PC-9 (cell line): ENCODE measurements around the gene LDLRAD3. TPM values are rescaled to one million over a fixed set of nuclear protein-coding genes. Genes with fewer than 3 reads are reported as not detected.
"Not testable (repeated sequence)": the region's sequence is repeated elsewhere in the genome, so short reads cannot be mapped to it uniquely, and the experiment has no call there.

Experiments
- BruUV-seq: library from RNA; stranded (reverse); fragments of 400-500 nt; replicated peaks from 2 replicates; lab custom pipeline; 2021; lab: Mats Ljungman, UMichigan
- CTCF ChIA-PET: fragments of 300-600 bp; sonication (Branson Sonifier 250); formaldehyde crosslinking; loops from one replicate; lab custom pipeline; 2022; ENCODE audit warnings: antibody characterized with exemption; lab: Charles Lee
- POLR2A ChIA-PET: fragments of 300-600 bp; sonication (Branson Sonifier 250); formaldehyde crosslinking; loops from one replicate; lab custom pipeline; 2022; ENCODE audit warnings: antibody characterized with exemption; ENCODE audit not compliant: unreplicated experiment; lab: Charles Lee
- DNase-seq, 2 experiments: peaks; one replicate each; pipeline versions ENCODE4 v3.0.0 to v3.0.0-alpha.2; 2015 to 2022; ENCODE audit warnings: mixed read lengths in 1 of 2
- H2AFZ ChIP-seq: fragments of 200-600 bp; sonication (generic); 2 replicates; pipeline ENCODE4 v1.8.1; 2017; ENCODE audit warnings: antibody characterized with exemption
- H3F3A ChIP-seq: fragments of 200-600 bp; sonication (generic); 2 replicates; pipeline ENCODE4 v1.8.1; 2017; ENCODE audit warnings: antibody characterized with exemption, mild to moderate bottlenecking, low read depth; ENCODE audit not compliant: insufficient read depth
- H3K27ac ChIP-seq: fragments of 200-600 bp; sonication (generic); 2 replicates; pipeline ENCODE4 v1.6.1; 2016; ENCODE audit warnings: mixed run types
- H3K27me3 ChIP-seq: fragments of 200-600 bp; sonication (generic); 2 replicates; pipeline ENCODE4 v1.6.1; 2016; ENCODE audit warnings: low read depth, mixed run types; ENCODE audit not compliant: insufficient read depth
- H3K36me3 ChIP-seq: fragments of 200-600 bp; sonication (generic); 2 replicates; pipeline ENCODE4 v1.6.1; 2016; ENCODE audit warnings: low read depth, mixed run types
- H3K4me1 ChIP-seq: fragments of 200-600 bp; sonication (generic); replicated peaks from 2 replicates; pipeline ENCODE4 v1.6.1; 2016; ENCODE audit warnings: mixed run types; ENCODE audit not compliant: insufficient read depth
- H3K4me2 ChIP-seq: fragments of 200-600 bp; sonication (generic); 2 replicates; pipeline ENCODE4 v1.6.1; 2017; ENCODE audit warnings: mixed run types
- H3K4me3 ChIP-seq: fragments of 200-600 bp; sonication (generic); 2 replicates; pipeline ENCODE4 v1.6.1; 2016; ENCODE audit warnings: mixed run types
- H3K79me2 ChIP-seq: fragments of 200-600 bp; sonication (generic); 2 replicates; pipeline ENCODE4 v1.6.1; 2017; ENCODE audit warnings: low read depth, mixed run types
- H3K9me2 ChIP-seq: fragments of 200-600 bp; sonication (generic); 2 replicates; pipeline ENCODE4 v1.8.1; 2017; ENCODE audit warnings: mild to moderate bottlenecking; ENCODE audit not compliant: insufficient read depth
- H3K9me3 ChIP-seq: fragments of 200-600 bp; sonication (generic); 2 replicates; pipeline ENCODE4 v1.8.1; 2016; ENCODE audit warnings: low read depth; ENCODE audit not compliant: insufficient read depth
- H4K20me1 ChIP-seq: fragments of 200-600 bp; sonication (generic); 2 replicates; pipeline ENCODE4 v1.8.1; 2017; ENCODE audit not compliant: insufficient read depth
- EZH2 ChIP-seq: fragments of 200-600 bp; sonication (generic); IDR thresholded peaks from 2 replicates; pipeline ENCODE4 v1.8.0; 2017; ENCODE audit warnings: antibody characterized with exemption, low read depth
- intact Hi-C: fragments of 100-400 bp; cut with micrococcal nuclease; formaldehyde crosslinking; loops from one replicate; pipeline ENCODE4 v1.10.0; 2022; ENCODE audit not compliant: unreplicated experiment
- total RNA-seq: library from RNA; stranded (reverse); gene quantifications from 2 replicates; pipeline ENCODE4 v1.2.3, GENCODE V29; 2021
- TF ChIP-seq, protein P1 (sequence below): fragments of 200-600 bp; sonication (generic); conservative IDR thresholded peaks from 2 replicates; pipeline ENCODE4 v1.6.1; 2017; ENCODE audit warnings: mixed run types, antibody characterized with exemption, mild to moderate bottlenecking, moderate library complexity

Gene LDLRAD3
- total RNA-seq, 1 experiment from 2014 or later = 15.9 TPM

- no peak for DNase-seq
- ChIA-PET POLR2A (no interaction called here), CTCF (interaction anchor here (1.9 kb wide), 1 partner anchor 220 kb away, joined by 4 read pairs; no protein-coding TSS in a partner anchor)
- Histone ChIP-seq H3K36me3 (no peaks in the 10 kb centered on the region), H4K20me1 (no peaks in the 10 kb centered on the region), H3K27me3 (no peaks in the 10 kb centered on the region), H3F3A (no peaks in the 10 kb centered on the region), H3K4me1 (no peaks in the 10 kb centered on the region), H2AFZ (no peak overlapping the region), H3K9me2 (no peaks in the 10 kb centered on the region), H3K27ac (no peak overlapping the region), H3K9me3 (no peaks in the 10 kb centered on the region), H3K4me3 (no peak overlapping the region), H3K79me2 (no peaks in the 10 kb centered on the region), H3K4me2 (no peak overlapping the region)
- TF ChIP-seq, protein P1, sequence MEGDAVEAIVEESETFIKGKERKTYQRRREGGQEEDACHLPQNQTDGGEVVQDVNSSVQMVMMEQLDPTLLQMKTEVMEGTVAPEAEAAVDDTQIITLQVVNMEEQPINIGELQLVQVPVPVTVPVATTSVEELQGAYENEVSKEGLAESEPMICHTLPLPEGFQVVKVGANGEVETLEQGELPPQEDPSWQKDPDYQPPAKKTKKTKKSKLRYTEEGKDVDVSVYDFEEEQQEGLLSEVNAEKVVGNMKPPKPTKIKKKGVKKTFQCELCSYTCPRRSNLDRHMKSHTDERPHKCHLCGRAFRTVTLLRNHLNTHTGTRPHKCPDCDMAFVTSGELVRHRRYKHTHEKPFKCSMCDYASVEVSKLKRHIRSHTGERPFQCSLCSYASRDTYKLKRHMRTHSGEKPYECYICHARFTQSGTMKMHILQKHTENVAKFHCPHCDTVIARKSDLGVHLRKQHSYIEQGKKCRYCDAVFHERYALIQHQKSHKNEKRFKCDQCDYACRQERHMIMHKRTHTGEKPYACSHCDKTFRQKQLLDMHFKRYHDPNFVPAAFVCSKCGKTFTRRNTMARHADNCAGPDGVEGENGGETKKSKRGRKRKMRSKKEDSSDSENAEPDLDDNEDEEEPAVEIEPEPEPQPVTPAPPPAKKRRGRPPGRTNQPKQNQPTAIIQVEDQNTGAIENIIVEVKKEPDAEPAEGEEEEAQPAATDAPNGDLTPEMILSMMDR = peak; percentile 51; the same call in 1 of the 2 replicates
- TF ChIP-seq EZH2 = no peak
- intact Hi-C loops = loop anchor here (5.0 kb wide), 1 partner anchor 100 kb away; the partner anchor contains the start of gene LDLRAD3
- no TSS peak for BruUV-seq
These were observed 98.2 kb downstream of the LDLRAD3 start for GRCh38 chr11:36041988-36042611.

- intact Hi-C loops = loop anchor here (5.0 kb wide), 1 partner anchor 102 kb away; the partner anchor contains the start of gene LDLRAD3
- Histone ChIP-seq H4K20me1 (no peaks in the 10 kb centered on the region), H3K9me3 (no peaks in the 10 kb centered on the region), H3K27me3 (no peaks in the 10 kb centered on the region), H3K79me2 (no peaks in the 10 kb centered on the region), H3K4me2 (no peak overlapping the region), H3K4me1 (no peaks in the 10 kb centered on the region), H3K27ac (no peak overlapping the region), H3F3A (no peaks in the 10 kb centered on the region), H3K4me3 (no peak overlapping the region), H2AFZ (no peak overlapping the region), H3K36me3 (no peaks in the 10 kb centered on the region), H3K9me2 (no peaks in the 10 kb centered on the region)
- BruUV-seq = no TSS peak
- CTCF ChIA-PET = interaction anchor here (0.9 kb wide), 1 partner anchor 222 kb away, joined by 3 read pairs; no protein-coding TSS in a partner anchor
- POLR2A ChIA-PET = interaction anchor here (0.7 kb wide), 1 partner anchor 205 kb away, joined by 3 read pairs; no protein-coding TSS in a partner anchor
- TF ChIP-seq EZH2 = no peak
- TF ChIP-seq, protein P1 = no peak
- DNase-seq = no peak
These were observed 100.8 kb downstream of the LDLRAD3 start for GRCh38 chr11:36044636-36045035.

DNA sequence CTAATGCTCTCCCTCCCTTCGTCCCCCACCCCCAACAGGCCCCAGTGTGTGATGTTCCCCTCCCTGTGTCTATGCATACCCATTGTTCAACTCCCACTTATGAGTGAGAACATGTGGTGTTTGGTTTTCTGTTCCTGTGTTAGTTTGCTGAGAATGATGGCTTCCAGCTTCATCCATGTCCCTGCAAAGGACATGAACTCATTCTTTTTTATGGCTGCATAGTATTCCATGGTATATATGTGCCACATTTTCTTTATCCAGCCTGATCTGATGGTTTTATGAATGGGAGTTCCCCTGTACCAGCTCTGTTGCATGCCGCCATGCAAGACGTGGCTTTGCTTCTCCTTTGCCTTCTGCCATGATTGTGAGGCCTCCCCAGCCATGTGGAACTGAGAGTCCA lies 102.1 kb downstream of the LDLRAD3 start:
- H3K4me3 ChIP-seq, H3K79me2 ChIP-seq, POLR2A ChIA-PET, H3K27ac ChIP-seq, intact Hi-C loops, CTCF ChIA-PET, H3K36me3 ChIP-seq, H2AFZ ChIP-seq, H3K9me2 ChIP-seq, H4K20me1 ChIP-seq, H3K4me1 ChIP-seq, H3K27me3 ChIP-seq, H3F3A ChIP-seq, H3K4me2 ChIP-seq, DNase-seq, BruUV-seq, H3K9me3 ChIP-seq: not testable (repeated sequence)
